ENCODE data around the gene SMAD4.

Gene SMAD4

DNA sequence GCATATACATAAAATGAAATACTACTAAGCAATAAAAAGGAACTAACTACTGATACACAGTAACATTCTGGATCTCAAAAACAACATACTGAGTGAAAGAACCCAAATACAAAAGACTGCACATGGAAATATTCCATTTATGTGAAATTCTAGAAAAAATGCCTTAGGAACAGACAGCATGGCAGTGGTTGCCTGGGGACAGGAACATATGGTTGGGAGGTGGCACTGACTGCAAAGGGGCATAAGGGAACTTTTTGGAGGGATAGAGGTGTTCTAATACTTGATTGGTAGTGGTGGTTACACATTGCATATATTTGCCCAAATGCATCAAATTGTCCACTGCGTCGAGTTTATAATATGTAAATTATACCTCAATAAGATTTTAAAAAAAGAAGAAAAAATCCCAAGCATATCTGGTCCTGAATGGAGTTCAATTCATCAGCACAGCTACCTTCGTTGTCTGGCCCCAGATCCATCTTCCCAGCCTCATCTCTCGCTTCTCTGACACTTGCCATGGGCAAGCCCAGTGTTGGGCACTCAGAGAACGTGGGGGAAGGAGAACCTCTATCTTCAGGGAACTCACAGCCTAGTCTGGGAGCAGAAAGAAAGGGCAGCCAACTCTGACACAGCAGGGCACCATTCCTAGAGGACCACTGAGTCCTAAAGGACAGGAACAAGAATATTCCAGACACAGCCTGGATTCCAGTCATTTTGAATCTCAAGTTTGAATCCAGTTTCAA, 8.6 kb upstream of the SMAD4 start:
- DNase-seq: no peak

DNA sequence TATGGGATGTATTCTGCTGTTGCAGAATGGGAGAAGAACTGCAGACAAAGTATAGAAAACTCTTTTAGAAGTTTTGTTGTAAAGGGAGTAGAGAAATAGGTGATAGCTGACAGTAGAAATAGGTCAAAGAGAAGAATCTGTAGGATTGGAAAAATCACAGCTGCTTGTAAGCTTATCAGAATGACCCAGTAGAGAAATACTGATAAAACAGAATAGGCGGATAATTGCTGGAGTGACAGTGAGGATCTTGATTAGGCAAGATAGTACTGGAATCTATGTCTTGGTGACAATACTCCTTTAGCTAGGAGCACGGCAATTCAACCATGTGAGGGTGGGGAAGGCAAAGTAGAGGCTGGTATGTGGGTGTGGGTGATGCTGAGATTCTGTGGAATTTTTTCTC, 4.5 kb upstream of the SMAD4 start:
- no peak for DNase-seq

DNA sequence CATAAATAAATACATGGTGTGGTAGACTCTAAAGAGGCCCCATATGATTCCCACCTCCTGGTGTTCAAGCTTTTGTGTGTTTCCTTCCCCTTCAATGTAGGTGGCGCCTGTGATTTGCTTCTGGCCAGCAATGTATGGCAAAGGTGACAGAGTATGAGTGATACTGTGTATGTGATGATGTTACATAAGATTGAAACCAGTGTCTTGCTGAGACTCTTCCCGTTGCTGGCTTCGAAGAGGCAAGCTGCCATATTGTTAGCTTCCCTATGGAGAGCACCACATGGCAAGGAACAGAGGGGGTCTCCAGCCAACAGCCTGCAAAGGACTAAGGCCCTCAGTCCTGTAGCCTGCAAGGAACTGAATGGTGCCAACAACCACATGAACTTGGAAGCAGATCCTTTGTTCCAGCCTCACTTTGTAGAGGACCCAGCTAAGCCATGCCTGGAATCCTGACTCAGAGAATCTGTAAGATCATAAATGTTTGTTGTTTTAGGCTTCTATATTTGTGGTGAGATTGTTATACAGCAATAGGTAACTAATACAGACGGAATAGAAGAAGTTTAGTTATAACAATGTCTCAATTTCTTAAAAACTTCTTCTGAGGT, 1.7 kb upstream of the SMAD4 start:
- DNase-seq: peak; percentile 57 to 81

DNA sequence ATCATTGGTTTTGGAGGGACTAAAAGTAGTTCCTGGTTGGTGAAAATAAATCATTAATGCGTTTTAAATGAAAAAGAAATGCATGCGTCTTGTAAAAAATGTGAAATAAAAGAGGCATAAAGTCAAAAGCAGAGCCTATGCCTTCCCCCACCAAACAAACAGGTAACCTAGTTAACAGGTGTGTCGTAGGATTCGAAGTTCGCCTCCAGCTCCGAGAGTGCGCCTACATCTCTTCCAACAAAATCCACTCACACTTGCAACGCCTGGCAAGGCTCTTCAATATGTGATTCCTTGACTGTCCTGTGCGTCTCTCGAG, 677 bp upstream of the SMAD4 start:
- no peak for DNase-seq

DNA sequence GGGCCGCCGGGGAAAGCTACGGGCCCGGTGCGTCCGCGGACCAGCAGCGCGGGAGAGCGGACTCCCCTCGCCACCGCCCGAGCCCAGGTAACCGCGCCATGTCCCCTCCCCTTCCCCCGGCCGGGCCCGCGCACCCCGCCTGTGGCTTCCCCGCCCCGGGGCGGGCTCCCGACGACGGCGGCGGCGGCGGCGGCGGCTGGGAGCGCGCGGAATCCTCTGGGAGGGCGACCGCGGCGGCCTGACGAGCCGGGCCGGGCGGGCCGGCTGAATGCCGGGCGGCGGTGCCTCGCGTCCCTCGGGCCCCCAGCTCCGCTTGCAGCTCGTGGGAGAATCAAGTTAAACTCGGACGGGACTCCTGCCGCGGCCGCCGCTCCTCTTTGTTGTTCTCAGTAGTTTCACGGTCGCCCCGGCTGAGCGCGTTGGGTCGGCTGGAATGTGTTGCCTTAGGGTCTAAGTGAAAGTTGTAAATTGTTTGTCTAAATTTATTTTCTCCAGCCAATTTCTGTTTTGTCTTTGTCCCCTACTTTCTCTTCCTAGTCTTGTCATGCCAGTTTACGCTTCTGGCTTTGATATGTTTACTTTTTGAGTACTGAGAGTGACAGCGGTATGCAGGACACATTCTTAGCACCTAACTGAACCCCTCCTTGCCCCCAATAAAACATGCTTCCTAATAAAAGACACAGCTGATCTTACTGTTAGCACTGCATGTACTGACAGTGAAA, 685 bp downstream of the SMAD4 start:
- no peak for DNase-seq

DNA sequence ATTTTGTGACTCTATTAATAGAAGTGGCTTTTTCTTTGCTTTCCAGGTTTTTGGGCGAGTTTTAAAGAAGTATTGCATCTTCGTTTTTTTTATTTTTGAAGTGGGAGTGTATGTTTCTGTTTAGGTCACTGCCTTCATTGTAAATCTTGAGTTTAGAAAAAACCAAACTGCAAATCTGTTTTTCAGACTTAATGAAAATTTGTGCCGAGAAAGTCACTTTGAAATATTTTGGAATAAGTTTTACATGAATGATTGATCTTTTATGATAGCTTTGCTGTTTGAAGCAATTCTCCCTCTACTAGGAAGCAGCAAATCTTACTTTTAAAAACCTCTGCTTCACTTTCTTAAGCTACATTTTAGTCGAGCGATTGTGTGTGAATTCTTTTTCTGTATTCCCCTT, 2.2 kb downstream of the SMAD4 start:
- DNase-seq: no peak

DNA sequence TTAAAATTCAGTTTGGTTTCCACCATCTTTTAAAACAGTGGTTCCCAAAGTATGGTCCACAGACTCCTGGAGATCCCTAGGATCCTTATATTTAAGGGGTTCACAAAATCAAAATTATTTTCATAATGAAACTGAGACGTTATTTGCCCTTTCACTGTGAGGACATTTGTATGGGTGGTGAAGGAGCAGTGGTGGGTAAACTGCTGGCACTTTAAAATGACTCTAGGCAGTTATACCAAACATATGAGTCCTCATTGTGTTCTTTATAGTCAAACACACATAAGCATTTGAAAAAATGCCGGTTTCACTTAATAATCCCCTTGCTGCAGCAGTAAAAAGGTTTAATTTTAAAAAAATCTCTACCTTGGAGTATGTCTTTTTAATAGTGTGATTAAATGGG, 7.2 kb downstream of the SMAD4 start:
- no peak for DNase-seq

DNA sequence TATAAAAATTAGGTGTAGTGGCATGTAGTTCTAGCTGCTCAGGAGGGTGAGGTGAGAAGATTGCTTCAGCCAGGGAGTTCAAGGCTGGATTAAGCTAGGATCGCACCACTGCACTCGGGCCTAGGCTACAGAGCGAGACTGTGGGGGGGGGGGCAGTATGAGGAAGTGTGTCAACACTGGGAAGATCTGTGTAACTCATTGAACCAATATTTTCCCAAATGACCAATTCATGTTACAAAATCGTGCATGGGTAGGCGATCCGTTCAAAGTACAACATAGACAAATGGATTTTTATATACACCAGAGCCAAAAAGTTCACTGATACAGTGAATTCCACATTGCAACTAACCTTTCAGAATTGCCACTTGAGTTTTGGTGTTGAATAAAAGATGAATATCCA, 8.1 kb downstream of the SMAD4 start:
- DNase-seq: no peak

DNA sequence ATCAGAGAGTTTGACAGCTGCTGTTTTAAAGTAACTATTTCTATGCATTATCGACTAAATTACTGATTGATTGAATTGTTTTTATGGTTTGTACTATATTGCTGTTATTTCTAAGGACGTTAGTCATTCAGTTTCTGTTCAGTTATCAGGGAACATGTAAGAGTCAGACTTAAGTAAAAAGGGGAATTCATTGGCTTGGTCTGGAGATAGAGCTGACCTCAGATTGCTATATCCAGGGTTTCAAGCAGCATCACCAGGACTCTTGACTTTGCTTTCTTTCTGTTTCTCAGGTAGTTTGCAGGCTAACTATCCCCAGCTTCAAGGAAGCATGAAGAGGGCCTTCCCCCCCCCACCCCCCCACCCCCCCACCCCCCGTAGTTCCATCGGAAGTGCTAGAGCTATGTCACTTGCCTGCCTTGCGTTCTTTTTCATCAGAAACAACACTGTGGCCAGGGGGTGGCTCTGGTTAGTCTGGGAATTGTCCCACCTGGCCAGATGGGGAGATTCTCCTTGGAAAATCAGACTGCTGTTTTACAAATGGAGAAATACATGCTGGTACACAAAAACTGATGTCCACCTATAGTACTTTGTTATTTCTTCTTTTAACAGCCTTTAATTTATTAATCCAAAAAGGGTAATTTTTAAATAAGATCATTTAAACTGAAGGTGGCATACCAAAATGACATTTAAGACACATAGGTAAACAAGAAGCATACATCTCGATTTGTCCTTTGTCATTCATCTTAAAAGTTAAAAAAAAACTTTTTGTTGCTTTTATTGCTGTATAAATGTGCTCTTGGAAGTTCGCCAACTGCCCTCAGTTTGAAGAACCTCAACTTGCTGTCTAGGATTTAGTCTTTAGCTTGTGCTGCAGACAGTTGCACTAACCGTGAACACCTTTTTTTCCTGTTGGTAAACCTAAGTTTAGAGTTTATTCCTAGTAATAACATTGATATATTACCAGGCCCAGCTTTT, 9.4 kb downstream of the SMAD4 start:
- no peak for DNase-seq

DNA sequence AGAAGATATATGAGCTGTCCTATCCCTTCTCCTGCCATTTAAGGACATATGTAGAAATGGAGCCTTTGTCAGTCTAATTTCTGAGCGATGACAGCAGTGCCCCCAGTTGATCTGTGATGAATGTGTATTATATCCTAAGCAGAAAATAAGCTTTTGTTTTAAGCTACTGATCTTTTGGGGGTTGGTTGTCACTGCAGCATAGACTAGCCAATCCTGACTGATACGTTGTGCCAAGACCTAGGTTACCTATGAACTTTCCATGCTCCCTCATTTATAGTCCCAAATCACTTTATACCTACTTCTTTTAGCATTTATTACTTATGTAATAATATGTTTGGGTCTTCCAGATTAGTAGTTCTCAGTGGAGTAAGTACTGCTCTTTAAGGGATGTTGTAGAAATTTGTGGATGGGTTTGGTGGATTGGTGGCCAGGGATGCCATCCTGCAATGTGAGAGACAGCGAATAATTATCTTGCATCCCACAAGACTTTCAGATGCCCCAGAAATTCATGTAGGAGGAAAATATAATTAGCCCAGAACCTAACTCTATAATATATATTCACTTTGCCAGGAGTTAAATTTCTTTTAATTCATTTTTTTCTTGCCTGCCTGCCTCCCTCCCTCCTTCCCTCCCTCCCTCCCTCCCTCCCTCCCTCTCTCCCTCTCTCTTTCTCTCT, 11.8 kb downstream of the SMAD4 start:
- DNase-seq: no peak

DNA sequence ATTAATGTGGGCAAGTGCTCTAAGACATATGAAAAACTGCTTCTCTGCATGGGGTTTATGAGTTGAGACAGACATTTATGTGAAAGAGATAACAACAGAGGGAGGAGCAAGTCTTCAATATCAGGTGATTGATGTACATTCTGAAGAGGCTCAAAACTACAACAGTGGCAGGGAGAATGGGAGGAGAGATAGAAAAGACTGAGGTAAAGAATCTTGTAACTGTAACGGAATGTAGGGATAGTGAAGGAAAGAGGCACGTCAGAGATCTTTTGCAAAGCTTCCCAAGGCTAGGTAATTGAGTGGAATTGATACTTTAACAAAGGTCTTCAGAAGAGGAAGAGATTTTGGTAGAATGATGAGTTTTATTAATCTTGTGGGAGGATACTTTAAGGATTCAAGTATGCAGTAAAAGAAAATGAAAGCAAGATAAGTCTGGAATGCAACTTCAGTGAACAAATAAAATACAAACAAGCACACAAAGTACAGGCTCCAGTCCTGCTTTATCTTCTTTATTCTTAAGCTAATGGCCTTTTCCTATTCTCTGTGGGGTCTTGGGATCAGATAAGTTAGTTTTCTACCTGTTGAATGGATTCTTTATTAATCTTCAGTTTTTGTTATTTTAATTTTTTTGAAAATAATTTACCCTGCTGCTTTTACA, 15.0 kb downstream of the SMAD4 start:
- DNase-seq: no peak

DNA sequence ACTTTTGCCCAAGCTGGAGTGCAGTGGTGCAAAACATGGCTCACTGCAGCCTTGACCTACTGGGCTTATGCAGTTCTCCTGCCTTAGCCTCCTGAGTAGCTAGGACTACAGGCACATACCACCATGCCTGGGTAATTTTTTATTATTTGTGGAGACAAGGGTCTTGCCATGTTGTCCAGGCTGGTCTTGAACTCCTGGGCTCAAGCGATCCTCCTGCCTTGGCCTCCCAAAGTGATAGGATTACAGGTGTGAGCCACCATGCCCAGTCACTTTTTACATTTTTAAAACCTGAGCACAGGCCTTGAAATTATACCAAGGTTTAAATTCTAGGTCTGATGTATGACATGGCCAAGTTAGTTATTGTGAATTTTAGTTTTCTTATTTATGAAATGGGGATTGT, 18.2 kb downstream of the SMAD4 start:
- no peak for DNase-seq

DNA sequence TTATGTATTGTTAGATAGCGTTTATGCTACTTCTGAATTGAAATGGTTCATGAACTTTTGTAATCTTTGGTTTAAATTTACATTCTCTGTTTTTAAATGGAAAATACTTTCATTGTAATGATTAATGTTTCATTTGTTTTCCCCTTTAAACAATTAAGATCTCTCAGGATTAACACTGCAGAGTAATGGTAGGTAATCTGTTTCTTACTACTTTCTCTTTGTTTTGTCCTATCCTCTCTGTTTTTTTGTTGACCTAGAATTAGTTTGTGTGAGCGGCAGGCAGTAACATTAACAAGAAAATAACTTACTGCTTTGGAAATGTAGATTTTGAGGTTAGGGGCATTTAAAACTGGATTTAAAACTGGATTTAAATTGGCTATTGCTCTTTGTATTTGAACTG, 19.1 kb downstream of the SMAD4 start:
- no peak for DNase-seq

DNA sequence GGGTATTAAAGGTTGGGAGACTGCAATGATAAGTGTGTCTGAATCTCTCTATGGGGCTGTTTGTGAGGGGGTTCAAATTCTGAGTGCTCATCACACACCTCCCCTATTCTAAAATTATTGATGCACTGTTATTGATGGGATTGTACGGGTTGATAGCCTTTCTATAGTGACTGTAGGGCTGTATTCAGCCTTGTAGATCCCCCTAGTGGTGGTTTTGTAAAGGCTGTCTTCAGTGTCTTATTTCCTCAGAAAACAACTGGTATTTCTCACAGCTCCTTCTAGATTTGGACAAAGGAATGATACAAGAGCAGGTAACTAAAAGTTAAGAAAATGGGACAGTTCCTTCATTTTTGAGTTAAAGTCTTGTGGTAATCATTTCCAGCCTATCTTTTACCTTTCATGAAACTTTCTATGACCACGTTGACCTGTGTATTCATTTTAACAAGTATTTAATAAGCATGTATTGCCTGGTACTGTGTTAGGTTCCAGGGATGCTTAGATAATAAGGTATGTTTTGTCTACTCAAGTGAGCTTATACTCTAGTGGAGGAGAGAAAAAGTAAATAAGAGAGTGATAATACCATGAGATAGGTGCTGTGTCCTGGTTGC, 21.2 kb downstream of the SMAD4 start:
- peak in 1 of 2 experiments; percentile 53 for DNase-seq

DNA sequence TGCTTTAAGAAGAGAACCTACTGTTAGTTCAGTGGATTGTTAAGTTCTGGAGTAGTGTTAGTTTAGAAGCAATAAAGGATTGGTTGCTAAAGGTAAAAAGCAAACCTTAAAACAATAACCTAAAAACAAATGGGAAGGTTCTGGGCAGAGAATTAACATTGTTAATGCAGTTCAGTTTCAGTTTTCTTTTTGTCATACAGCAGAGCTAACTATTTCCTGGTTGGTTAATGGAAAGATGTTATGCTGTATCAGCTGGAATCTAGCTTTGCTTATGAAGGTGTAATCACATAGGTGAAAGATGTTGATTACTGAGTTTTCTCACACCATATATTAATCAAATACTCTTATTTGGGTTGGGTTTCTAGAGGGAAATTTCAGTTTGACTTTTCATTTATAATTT, 23.8 kb downstream of the SMAD4 start:
- no peak for DNase-seq

DNA sequence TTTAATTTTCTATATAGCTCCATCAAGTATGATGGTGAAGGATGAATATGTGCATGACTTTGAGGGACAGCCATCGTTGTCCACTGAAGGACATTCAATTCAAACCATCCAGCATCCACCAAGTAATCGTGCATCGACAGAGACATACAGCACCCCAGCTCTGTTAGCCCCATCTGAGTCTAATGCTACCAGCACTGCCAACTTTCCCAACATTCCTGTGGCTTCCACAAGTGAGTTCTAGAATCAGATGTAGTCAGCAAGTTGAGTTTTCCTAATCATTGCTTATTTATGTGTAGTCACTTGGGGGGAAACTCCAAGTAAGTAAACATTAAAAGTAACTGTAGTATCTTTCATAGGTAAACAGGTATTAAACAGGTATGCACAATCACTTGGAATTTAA, 24.8 kb downstream of the SMAD4 start:
- no peak for DNase-seq

DNA sequence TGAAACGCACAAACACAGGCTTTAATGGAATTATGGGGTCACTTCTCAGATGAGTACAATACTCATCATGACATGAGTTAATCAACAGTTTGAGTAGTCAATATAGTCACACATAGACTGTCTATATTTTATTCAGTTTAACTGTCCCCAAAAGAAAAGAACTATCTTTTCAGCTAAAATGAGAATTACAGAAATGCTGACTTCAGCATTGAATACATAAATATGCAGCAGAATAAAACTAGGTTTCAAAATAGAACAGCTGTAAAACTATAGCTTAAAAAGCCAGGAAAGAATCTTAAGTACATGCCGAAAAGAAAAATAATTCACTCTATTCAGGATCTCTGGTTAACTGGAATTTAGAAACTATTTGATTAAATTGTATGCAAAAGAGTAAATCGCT, 30.0 kb downstream of the SMAD4 start:
- DNase-seq: no peak

DNA sequence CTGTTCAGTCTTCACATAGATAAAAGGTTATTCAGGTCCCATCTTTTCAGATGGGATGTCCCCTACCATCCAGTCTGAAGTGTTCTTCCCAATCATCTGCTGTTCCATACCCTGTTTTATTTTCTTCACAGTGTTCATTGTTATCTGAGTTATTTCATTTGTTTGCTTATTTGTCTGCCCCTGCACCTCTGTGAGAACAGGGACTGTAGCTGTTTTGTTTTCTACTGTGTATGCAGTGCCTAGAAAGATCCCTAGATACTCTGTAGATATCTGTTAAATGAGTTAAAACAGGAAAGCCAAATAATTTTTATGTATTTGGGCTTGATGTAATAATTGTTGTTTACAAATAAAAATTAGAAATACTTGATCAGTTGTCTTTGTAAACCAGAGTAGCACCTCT, 34.2 kb downstream of the SMAD4 start:
- DNase-seq: no peak

DNA sequence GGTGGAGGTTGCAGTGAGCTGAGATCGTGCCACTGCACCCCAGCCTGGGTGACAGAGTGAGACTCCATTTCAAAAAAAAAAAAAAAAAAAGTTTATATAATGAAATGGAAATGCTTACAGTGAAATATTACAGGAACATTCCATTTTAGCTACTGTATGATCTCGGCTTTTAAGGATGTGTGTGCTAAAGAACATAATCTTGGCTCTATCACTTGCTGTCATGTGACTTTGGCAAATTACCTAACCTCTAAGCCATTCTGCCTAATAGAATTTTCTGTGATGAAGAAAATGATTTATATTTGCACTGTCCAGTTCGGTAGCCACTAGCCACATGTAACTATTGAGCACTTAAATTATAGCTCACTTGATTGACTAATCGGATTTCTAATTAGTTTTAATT, 36.3 kb downstream of the SMAD4 start:
- DNase-seq: no peak

DNA sequence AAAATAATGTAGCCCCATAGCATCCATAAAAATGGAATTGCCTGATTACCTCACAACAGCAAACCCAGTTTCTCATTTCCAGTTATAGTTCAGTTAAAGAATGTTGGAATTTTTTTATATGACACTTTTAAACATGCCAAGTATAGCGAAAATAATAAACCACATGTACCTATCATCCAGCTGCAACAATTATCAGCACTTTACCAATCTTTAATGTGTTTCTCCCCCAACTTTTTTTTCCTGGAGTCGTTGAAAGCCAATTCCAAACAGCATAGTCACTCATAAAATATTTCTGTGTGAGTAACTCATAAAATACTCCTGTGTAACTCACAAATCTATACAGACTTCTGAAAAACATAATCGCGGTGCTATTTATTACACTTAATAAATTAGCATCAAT, 38.1 kb downstream of the SMAD4 start:
- no peak for DNase-seq

DNA sequence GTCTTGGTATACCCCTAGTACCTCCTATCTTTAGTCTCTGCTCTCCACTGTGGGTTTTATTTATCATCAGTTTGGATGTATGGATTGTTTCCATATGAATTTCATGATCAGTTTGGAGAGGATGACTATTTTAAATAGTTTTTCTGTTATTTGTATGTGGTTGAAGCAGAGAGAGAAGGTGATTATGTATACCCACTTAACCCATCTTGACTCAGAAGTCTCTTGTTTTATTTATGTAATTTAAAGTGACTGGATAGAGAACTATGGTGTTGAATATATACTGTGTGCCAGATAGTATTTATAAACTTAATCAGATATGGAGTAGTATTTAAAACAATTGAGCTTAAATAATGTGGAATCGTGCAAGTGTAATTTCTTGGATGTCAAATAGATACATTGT, 39.9 kb downstream of the SMAD4 start:
- DNase-seq: no peak

DNA sequence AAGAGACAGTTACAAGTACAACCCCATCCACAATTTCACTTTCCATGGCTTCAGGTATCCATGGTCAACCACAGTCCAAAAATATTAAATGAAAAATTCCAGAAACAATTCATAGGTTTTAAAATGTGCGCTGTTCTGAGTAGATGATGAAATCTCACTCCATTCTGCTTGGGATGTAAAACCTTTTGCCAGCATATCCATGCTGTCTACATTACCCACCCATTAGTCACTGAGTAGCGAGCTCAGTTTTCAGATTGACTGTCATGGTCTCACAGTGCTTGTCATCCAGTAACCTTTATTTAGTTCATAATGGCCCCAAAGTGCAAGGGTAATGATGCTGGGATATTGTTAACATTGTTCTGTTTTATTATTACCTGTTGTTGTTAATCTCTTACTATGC, 40.5 kb downstream of the SMAD4 start:
- DNase-seq: no peak

Data from cerebellar nuclear complex (tissue), 1 donor.